ENCODE results near the gene C16orf96. TPM values are rescaled to one million over a fixed set of nuclear protein-coding genes. Genes with fewer than 3 reads are reported as not detected.

The C16orf96 gene
- total RNA-seq, 2 donors from 2014 or later = 1.5 to 1.6 TPM

- Histone ChIP-seq H3K4me1 (ENCODE audit: control insufficient read depth, insufficient read depth, low read length) (no peaks in the 10 kb centered on the region), H3K27me3 (ENCODE audit: control insufficient read depth, insufficient read depth, low read length, poor library complexity, severe bottlenecking) (no peaks in the 10 kb centered on the region), H3K36me3 (ENCODE audit: control insufficient read depth, insufficient read depth, low read length) (peaks cover 28% of the 10 kb centered on the region), H3K4me3 (ENCODE audit: low read length) (peak overlapping the region; percentile 84), H3K27ac (ENCODE audit: low read depth, low read length) (no peak overlapping the region), H3K9me3 (ENCODE audit: control insufficient read depth, low read length) (peaks cover 15% of the 10 kb centered on the region), H3K9ac (ENCODE audit: extremely low read depth, low read length, poor library complexity, severe bottlenecking) (no peak overlapping the region)
- peaks cover 8% of the 10 kb centered on the region for H3K4me1 Mint-ChIP-seq
- peak overlapping the region; percentile 73 for H3K4me3 Mint-ChIP-seq
- DNase-seq = no peak
- 94 to 98% methylated on average over 10 to 15 of the region's 15 CpGs for WGBS, 2 experiments (ENCODE audit: insufficient coverage in 1 of 2, insufficient read length in 1 of 2)
- TF ChIP-seq CTCF (conservative IDR thresholded peaks at IDR 0.05) = no peak
- H3K9me3 Mint-ChIP-seq = peaks cover 22% of the 10 kb centered on the region
- H3K36me3 Mint-ChIP-seq (ENCODE audit: low read depth) = peaks cover 34% of the 10 kb centered on the region
- peaks cover 21% of the 10 kb centered on the region for H3K27me3 Mint-ChIP-seq (ENCODE audit: insufficient read depth)
- H3K27ac Mint-ChIP-seq = no peak overlapping the region
These were observed 19.6 kb upstream of the C16orf96 start for GRCh38 chr16:4536391-4537106.

GRCh38 chr16:4537376-4538343 is 18.5 kb upstream of the C16orf96 start:
- peaks cover 26% of the 10 kb centered on the region for H3K36me3 Mint-ChIP-seq (ENCODE audit: low read depth)

More at GRCh38 chr16:4537376-4538343, 18.5 kb upstream of the C16orf96 start:
- peak; percentile 81 for DNase-seq
- Histone ChIP-seq H3K27ac (ENCODE audit: low read depth, low read length) (no peak overlapping the region), H3K36me3 (ENCODE audit: control insufficient read depth, insufficient read depth, low read length) (peaks cover 19% of the 10 kb centered on the region), H3K4me1 (ENCODE audit: control insufficient read depth, insufficient read depth, low read length) (no peaks in the 10 kb centered on the region), H3K9me3 (ENCODE audit: control insufficient read depth, low read length) (peaks cover 15% of the 10 kb centered on the region), H3K9ac (ENCODE audit: extremely low read depth, low read length, poor library complexity, severe bottlenecking) (peak overlapping the region; percentile 63), H3K4me3 (ENCODE audit: low read length) (peak overlapping the region; percentile 84), H3K27me3 (ENCODE audit: control insufficient read depth, insufficient read depth, low read length, poor library complexity, severe bottlenecking) (no peaks in the 10 kb centered on the region)
- Mint-ChIP-seq H3K27ac (peak overlapping the region; percentile 66), H3K4me1 (peaks cover 8% of the 10 kb centered on the region), H3K9me3 (peaks cover 22% of the 10 kb centered on the region), H3K4me3 (peak overlapping the region; percentile 73), H3K27me3 (ENCODE audit: insufficient read depth) (peaks cover 21% of the 10 kb centered on the region)
- no peak for TF ChIP-seq CTCF (conservative IDR thresholded peaks at IDR 0.05)
- WGBS, 2 experiments (ENCODE audit: insufficient coverage in 1 of 2, insufficient read length in 1 of 2) = 8 to 10% methylated on average over 34 to 74 of the region's 75 CpGs

Data from endodermal cell (in vitro differentiated cells).